Measurements from ENCODE around the gene NPW. TPM values are rescaled to one million over a fixed set of nuclear protein-coding genes. Genes with fewer than 3 reads are reported as not detected.

Gene NPW
- total RNA-seq, 2 donors from 2014 or later: 1.8 to 3.6 TPM

DNA sequence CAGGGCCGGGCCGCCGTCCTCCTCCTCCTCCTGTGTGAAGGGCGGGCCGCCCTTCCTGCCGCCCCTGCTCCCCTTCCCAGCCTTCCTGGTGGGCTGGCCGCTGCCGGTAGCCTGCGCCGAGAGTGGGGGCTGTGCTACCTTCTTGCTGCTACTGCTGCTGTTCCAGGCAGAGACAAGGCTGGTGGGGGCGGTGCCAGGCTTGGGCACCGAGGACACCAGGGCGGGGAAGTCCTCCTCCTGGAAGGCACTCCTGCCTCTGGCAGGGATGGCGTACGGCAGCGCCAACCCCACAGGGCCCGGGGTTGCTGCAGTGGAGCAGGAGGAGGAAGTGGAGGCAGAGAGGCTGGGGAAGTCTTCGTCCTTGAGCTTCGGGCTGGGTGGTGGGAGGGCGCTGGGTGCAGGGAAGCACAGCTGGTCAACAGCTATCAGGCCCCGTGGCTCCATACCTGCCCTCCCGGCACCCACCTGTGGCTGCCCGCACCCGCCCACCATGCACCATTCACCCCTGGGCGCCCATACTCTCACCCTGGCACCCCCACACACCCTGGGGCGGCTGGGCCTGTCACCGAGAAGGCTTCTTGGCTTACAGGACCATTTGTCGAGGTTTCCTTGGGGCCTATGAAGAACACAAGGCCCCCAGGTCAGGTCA, 19.6 kb upstream of the NPW start:
- no peak overlapping the region for H3K27ac ChIP-seq
- no peaks in the 10 kb centered on the region for H3K9me3 ChIP-seq
- peaks cover 5% of the 10 kb centered on the region for H3K4me1 ChIP-seq (replicated peaks)
- TF ChIP-seq POLR2AphosphoS5 (IDR thresholded peaks at IDR 0.05) (no peak), POLR2A (IDR thresholded peaks at IDR 0.05) (no peak)
- TF ChIP-seq, protein P1, sequence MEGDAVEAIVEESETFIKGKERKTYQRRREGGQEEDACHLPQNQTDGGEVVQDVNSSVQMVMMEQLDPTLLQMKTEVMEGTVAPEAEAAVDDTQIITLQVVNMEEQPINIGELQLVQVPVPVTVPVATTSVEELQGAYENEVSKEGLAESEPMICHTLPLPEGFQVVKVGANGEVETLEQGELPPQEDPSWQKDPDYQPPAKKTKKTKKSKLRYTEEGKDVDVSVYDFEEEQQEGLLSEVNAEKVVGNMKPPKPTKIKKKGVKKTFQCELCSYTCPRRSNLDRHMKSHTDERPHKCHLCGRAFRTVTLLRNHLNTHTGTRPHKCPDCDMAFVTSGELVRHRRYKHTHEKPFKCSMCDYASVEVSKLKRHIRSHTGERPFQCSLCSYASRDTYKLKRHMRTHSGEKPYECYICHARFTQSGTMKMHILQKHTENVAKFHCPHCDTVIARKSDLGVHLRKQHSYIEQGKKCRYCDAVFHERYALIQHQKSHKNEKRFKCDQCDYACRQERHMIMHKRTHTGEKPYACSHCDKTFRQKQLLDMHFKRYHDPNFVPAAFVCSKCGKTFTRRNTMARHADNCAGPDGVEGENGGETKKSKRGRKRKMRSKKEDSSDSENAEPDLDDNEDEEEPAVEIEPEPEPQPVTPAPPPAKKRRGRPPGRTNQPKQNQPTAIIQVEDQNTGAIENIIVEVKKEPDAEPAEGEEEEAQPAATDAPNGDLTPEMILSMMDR (IDR thresholded peaks at IDR 0.05): no peak
- no peaks in the 10 kb centered on the region for H3K27me3 ChIP-seq (replicated peaks; ENCODE audit: insufficient read depth)
- H3K4me3 ChIP-seq: no peak overlapping the region
- 87% methylated on average over 26 of the region's 28 CpGs for WGBS
- DNase-seq (ENCODE audit: low spot score): no peak
- peaks cover 12 to 32% of the 10 kb centered on the region in 2 donors for H3K36me3 ChIP-seq
- intact Hi-C loops (cut with DNase I): no loop called here

DNA sequence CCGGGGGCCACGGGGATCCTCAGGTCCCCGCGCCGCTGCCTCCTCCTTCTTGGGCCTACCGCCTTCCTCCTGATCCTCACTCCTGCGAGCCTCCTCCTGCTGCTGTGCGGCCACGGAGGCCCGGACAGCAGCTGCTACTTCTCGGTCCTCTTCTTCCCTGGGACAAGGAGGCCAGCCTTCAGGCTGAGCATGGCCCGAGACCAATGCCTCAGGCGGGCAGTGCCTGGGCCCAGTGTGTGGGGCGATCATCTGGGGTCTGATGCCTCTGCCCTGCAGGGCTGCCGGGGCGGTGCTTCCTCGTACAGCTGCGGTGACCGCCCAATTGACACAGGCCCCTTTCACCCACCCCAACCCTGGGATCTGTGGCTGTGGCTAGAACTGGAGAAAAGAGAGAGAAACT, 18.6 kb upstream of the NPW start:
- Histone ChIP-seq H3K4me3 (no peak overlapping the region), H3K36me3 (peaks cover 12 to 32% of the 10 kb centered on the region in 2 donors), H3K9me3 (no peaks in the 10 kb centered on the region), H3K4me1 (replicated peaks) (peaks cover 5% of the 10 kb centered on the region), H3K27me3 (replicated peaks; ENCODE audit: insufficient read depth) (no peaks in the 10 kb centered on the region), H3K27ac (no peak overlapping the region)
- 98% methylated on average over 14 of the region's 19 CpGs for WGBS
- intact Hi-C loops (cut with DNase I): no loop called here
- TF ChIP-seq, protein P1 (IDR thresholded peaks at IDR 0.05): no peak
- TF ChIP-seq POLR2AphosphoS5 (IDR thresholded peaks at IDR 0.05) (no peak), POLR2A (IDR thresholded peaks at IDR 0.05) (no peak)
- no peak for DNase-seq (ENCODE audit: low spot score)

DNA sequence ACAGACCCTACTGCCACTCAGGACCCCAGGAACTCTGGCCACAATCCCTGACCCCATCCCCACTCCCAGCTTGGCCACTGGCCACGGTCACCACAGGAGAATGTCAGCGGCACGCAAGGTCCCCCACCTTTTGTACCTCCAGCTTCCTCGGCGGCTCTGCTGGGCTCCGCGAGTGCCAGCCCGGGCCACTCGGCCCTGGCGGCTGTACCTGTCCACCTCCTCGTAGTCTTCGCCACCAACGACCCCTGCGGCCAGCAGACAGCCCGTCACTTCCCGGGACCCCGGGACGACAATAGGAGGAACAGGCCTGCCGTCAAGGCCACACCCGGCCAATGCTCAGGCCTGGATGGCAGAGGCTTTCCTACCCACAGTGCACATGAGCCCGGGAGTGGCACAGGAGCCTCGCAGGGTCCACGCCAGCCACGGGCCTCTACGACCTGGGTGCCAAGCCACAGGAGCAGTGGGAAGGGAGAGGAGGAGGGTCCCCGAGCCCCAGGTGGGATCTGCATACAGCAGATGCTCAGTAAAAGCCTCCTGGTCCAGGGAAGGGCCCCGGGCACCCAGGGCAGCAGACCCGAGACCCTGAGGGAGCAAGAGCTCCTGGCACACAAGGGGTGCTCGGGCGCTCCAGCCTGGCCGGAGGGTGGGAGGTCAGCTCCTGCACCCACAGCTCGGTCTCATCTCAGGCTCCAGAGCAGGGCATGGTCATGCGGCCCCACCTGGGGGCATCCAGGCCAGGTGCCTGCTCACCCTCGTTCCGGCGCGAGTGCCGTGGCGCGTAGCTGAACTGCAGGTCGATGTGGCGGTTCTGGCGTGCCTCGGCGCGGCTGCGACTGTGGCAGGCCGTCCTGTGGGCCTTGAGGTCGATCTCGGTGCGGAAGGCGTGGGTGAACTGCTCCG, 17.9 kb upstream of the NPW start:
- Histone ChIP-seq H3K4me1 (replicated peaks) (peaks cover 5% of the 10 kb centered on the region), H3K27ac (no peak overlapping the region), H3K4me3 (no peak overlapping the region), H3K36me3 (peaks cover 12 to 32% of the 10 kb centered on the region in 2 donors), H3K27me3 (replicated peaks; ENCODE audit: insufficient read depth) (no peaks in the 10 kb centered on the region), H3K9me3 (no peaks in the 10 kb centered on the region)
- WGBS: 96% methylated on average over 51 of the region's 53 CpGs
- TF ChIP-seq POLR2AphosphoS5 (IDR thresholded peaks at IDR 0.05) (no peak), POLR2A (IDR thresholded peaks at IDR 0.05) (no peak)
- TF ChIP-seq, protein P1 (IDR thresholded peaks at IDR 0.05): no peak
- DNase-seq (ENCODE audit: low spot score): no peak
- intact Hi-C loops (cut with DNase I): no loop called here

DNA sequence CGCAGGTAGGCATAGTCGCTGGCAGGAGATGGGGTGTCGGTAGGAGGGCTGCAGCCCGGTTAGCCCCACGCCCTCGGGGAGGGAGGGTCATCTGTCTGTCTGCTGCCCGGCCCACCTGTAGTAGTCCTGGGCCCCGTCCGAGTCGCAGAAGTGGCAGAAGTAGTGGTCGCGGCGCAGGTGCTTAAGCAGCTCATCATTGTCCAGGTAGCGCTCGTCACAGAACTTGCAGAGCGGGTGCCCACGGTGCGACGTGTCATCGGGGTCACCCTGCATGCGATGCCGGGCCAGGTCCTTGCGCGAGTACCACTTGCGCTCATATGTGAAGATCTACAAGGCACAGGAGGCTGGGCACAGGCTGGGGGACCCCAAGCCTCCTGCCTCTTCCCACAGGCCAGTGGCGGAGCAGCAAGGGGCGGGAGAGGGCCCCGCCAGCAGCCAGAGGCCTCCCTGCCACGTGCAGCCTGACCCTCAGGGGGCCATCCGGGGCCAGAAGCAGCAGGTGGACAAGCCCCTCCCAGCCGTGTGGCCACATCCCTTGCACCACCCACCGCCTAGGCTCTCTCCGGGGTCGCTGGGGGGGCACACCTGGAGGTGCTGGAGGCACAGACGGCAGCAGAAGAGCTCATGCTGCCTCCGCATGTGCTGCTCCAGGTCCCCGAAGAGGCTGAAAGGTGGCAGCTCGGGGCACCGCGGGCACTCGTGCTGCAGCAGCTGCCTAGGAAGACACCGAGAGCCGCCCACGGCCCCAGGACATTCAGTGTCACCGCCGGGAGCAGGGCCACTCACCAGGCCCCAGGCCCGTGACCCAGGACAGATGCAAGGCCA, 17.0 kb upstream of the NPW start:
- no peaks in the 10 kb centered on the region for H3K9me3 ChIP-seq
- no peak for DNase-seq (ENCODE audit: low spot score)
- H3K4me3 ChIP-seq: no peak overlapping the region
- TF ChIP-seq, protein P1 (IDR thresholded peaks at IDR 0.05): no peak
- TF ChIP-seq POLR2A (IDR thresholded peaks at IDR 0.05) (no peak), POLR2AphosphoS5 (IDR thresholded peaks at IDR 0.05) (no peak)
- H3K27ac ChIP-seq: no peak overlapping the region
- intact Hi-C loops (cut with DNase I): no loop called here
- H3K4me1 ChIP-seq (replicated peaks): peaks cover 11% of the 10 kb centered on the region
- no peaks in the 10 kb centered on the region for H3K27me3 ChIP-seq (replicated peaks; ENCODE audit: insufficient read depth)
- H3K36me3 ChIP-seq: peaks cover 12 to 32% of the 10 kb centered on the region in 2 donors
- 90% methylated on average over 33 of the region's 47 CpGs for WGBS
